ENCODE results near the gene TLE1.

TLE1 gene

GRCh38 chr9:81589392-81589791 is 100.0 kb downstream of the TLE1 start:
- TF ChIP-seq POLR2AphosphoS5 (IDR thresholded peaks at IDR 0.05; ENCODE audit: low read depth) (no peak), REST (IDR thresholded peaks at IDR 0.05; ENCODE audit: insufficient replicate concordance, low read depth) (no peak), CTCF (IDR thresholded peaks at IDR 0.05; ENCODE audit: insufficient read depth, low read length) (no peak), SPI1 (IDR thresholded peaks at IDR 0.05; ENCODE audit: borderline replicate concordance, low read depth) (no peak), GABPA (IDR thresholded peaks at IDR 0.05; ENCODE audit: low read depth) (no peak)
- Histone ChIP-seq H3K4me3 (replicated peaks; ENCODE audit: insufficient read depth, low read length) (no peak overlapping the region), H3K27ac (replicated peaks) (no peak overlapping the region), H3K27me3 (ENCODE audit: insufficient read depth, poor library complexity, severe bottlenecking) (peaks cover 2% of the 10 kb centered on the region)
- DNase-seq (ENCODE audit: low read depth in 1 of 2, low spot score in 1 of 2): no peak

- no peak for DNase-seq (ENCODE audit: low read depth in 1 of 2, low spot score in 1 of 2)
- Histone ChIP-seq H3K4me3 (replicated peaks; ENCODE audit: insufficient read depth, low read length) (no peak overlapping the region), H3K27ac (replicated peaks) (no peak overlapping the region), H3K27me3 (ENCODE audit: insufficient read depth, poor library complexity, severe bottlenecking) (no peaks in the 10 kb centered on the region)
- TF ChIP-seq CTCF (IDR thresholded peaks at IDR 0.05; ENCODE audit: insufficient read depth, low read length) (no peak), GABPA (IDR thresholded peaks at IDR 0.05; ENCODE audit: low read depth) (no peak), POLR2AphosphoS5 (IDR thresholded peaks at IDR 0.05; ENCODE audit: low read depth) (no peak), SPI1 (IDR thresholded peaks at IDR 0.05; ENCODE audit: borderline replicate concordance, low read depth) (no peak), REST (IDR thresholded peaks at IDR 0.05; ENCODE audit: insufficient replicate concordance, low read depth) (no peak)
These were observed 101.0 kb downstream of the TLE1 start for GRCh38 chr9:81588148-81588871.

GRCh38 chr9:81586786-81587185 is 102.6 kb downstream of the TLE1 start:
- no peak overlapping the region for H3K27ac ChIP-seq (replicated peaks)
- H3K27me3 ChIP-seq (ENCODE audit: insufficient read depth, poor library complexity, severe bottlenecking): no peaks in the 10 kb centered on the region
- H3K4me3 ChIP-seq (replicated peaks; ENCODE audit: insufficient read depth, low read length): no peak overlapping the region
- TF ChIP-seq SPI1 (IDR thresholded peaks at IDR 0.05; ENCODE audit: borderline replicate concordance, low read depth): no peak
- no peak for TF ChIP-seq REST (IDR thresholded peaks at IDR 0.05; ENCODE audit: insufficient replicate concordance, low read depth)
- TF ChIP-seq GABPA (IDR thresholded peaks at IDR 0.05; ENCODE audit: low read depth): no peak
- no peak for TF ChIP-seq POLR2AphosphoS5 (IDR thresholded peaks at IDR 0.05; ENCODE audit: low read depth)
- no peak for TF ChIP-seq CTCF (IDR thresholded peaks at IDR 0.05; ENCODE audit: insufficient read depth, low read length)
- no peak for DNase-seq (ENCODE audit: low read depth in 1 of 2, low spot score in 1 of 2)
